Suprapubic skin (tissue), 4 donors: ENCODE measurements around the gene CXCR6. TPM values are rescaled to one million over a fixed set of nuclear protein-coding genes. Genes with fewer than 3 reads are reported as not detected.
"Not testable (repeated sequence)": the region's sequence is repeated elsewhere in the genome, so short reads cannot be mapped to it uniquely, and the experiment has no call there.

Experiments
- DNase-seq, 2 donors: peaks; one replicate each; pipeline ENCODE4 v3.0.0-alpha.2; 2019; ENCODE audit warnings: low spot score in 2 of 2
- H3K27ac ChIP-seq: fragments of 200-600 bp; sonication (generic); one replicate; pipeline ENCODE4 v1.5.1; 2019
- H3K27me3 ChIP-seq: fragments of 200-600 bp; sonication (generic); one replicate; pipeline ENCODE4 v1.5.1; 2019
- H3K36me3 ChIP-seq: fragments of 200-600 bp; sonication (generic); one replicate; pipeline ENCODE4 v1.5.1; 2019
- H3K4me1 ChIP-seq: fragments of 200-600 bp; sonication (generic); one replicate; pipeline ENCODE4 v1.5.1; 2019
- H3K4me3 ChIP-seq: fragments of 200-600 bp; sonication (generic); one replicate; pipeline ENCODE4 v1.5.1; 2019; ENCODE audit warnings: mild to moderate bottlenecking
- H3K9me3 ChIP-seq: fragments of 200-600 bp; sonication (generic); one replicate; pipeline ENCODE4 v1.5.1; 2019
- EP300 ChIP-seq: sonication (generic); formaldehyde crosslinking; IDR thresholded peaks from one replicate; pipeline ENCODE4 v1.6.1; 2017; ENCODE audit warnings: antibody characterized with exemption
- POLR2A ChIP-seq, 2 donors: fragments of 450-650 bp; IDR thresholded peaks; one replicate each; pipeline ENCODE4 v1.6.1; 2017; ENCODE audit warnings: antibody characterized with exemption in 2 of 2, mild to moderate bottlenecking in 2 of 2, moderate library complexity in 2 of 2
- POLR2AphosphoS5 ChIP-seq, 3 donors: sonication (generic); formaldehyde crosslinking; IDR thresholded peaks; one replicate each; pipeline ENCODE4 v1.6.1; 2017; ENCODE audit warnings: antibody characterized with exemption in 3 of 3
- WGBS: methylation state at CpG from one replicate; pipeline ENCODE4 v1.1.5; 2018; 5-methylcytosine and 5-hydroxymethylcytosine counted together
- total RNA-seq, 4 donors: library from RNA; depleted of rRNA; stranded (reverse); fragments of >200 nt; gene quantifications; one replicate each; pipeline ENCODE4 v1.1.0, GENCODE V29; 2016
- TF ChIP-seq, protein P1 (sequence below), 2 donors: fragments of 200-600 bp in 1 of 2; fragments of 450-650 bp in 1 of 2; sonication (generic) in 1 of 2; IDR thresholded peaks; one replicate each; pipeline ENCODE4 v1.5.1; 2016 to 2019; ENCODE audit warnings: antibody characterized with exemption in 2 of 2, mild to moderate bottlenecking in 1 of 2, moderate library complexity in 1 of 2

The CXCR6 gene
- total RNA-seq, 4 donors from 2014 or later: 0.23 to 0.59 TPM; not detected in 2

DNA sequence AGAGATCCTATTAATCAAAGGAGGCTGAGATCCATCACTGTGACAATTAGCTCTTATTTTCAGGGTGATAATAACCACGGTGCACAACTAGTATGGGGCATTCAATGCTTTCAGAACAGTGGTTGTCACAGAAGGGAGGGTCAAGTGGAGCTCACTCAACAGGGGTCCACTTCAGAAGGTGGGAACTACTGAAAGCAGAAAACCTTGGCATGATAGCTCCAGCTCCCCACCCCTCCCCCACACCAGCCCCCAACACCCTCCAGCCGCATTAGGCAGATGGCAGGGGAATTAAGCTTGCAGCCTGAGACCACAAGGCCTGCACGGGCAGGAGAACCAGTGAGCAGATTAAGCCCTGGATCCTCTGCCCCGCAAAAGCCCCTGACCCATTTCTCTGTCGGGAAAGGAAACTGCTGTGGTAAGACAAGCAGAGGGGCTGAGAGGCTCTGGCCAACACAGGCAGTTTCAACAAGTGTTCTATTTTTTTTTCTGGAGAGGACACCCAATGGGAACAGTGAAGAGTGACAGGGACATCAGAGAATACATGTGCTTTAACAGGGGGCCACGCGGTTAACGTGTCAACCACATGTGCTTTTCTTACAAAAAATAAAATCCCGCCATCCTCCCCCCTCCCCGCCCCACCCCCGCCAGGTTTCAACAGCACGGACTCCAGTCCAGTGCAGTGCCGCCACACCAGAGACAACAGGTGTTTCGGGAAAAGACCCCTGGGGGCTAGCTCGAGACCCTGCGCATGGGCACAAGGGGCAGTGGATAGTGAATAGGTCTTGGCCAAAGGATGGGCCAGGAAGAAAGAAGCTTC lies 51.4 kb downstream of the CXCR6 start:
- no peak for TF ChIP-seq POLR2A (IDR thresholded peaks at IDR 0.05)
- TF ChIP-seq POLR2AphosphoS5 (IDR thresholded peaks at IDR 0.05): no peak
- TF ChIP-seq, protein P1, sequence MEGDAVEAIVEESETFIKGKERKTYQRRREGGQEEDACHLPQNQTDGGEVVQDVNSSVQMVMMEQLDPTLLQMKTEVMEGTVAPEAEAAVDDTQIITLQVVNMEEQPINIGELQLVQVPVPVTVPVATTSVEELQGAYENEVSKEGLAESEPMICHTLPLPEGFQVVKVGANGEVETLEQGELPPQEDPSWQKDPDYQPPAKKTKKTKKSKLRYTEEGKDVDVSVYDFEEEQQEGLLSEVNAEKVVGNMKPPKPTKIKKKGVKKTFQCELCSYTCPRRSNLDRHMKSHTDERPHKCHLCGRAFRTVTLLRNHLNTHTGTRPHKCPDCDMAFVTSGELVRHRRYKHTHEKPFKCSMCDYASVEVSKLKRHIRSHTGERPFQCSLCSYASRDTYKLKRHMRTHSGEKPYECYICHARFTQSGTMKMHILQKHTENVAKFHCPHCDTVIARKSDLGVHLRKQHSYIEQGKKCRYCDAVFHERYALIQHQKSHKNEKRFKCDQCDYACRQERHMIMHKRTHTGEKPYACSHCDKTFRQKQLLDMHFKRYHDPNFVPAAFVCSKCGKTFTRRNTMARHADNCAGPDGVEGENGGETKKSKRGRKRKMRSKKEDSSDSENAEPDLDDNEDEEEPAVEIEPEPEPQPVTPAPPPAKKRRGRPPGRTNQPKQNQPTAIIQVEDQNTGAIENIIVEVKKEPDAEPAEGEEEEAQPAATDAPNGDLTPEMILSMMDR (IDR thresholded peaks at IDR 0.05): no peak
- no peak for TF ChIP-seq EP300
- no peak for DNase-seq
- H3K9me3 ChIP-seq: no peaks in the 10 kb centered on the region
- no peaks in the 10 kb centered on the region for H3K27me3 ChIP-seq
- WGBS: 13% methylated on average over 16 of the region's 16 CpGs
- peak overlapping the region; percentile 88 for H3K27ac ChIP-seq
- peak overlapping the region; percentile 91 for H3K4me3 ChIP-seq
- peaks cover 52% of the 10 kb centered on the region for H3K4me1 ChIP-seq
- H3K36me3 ChIP-seq: no peaks in the 10 kb centered on the region

DNA sequence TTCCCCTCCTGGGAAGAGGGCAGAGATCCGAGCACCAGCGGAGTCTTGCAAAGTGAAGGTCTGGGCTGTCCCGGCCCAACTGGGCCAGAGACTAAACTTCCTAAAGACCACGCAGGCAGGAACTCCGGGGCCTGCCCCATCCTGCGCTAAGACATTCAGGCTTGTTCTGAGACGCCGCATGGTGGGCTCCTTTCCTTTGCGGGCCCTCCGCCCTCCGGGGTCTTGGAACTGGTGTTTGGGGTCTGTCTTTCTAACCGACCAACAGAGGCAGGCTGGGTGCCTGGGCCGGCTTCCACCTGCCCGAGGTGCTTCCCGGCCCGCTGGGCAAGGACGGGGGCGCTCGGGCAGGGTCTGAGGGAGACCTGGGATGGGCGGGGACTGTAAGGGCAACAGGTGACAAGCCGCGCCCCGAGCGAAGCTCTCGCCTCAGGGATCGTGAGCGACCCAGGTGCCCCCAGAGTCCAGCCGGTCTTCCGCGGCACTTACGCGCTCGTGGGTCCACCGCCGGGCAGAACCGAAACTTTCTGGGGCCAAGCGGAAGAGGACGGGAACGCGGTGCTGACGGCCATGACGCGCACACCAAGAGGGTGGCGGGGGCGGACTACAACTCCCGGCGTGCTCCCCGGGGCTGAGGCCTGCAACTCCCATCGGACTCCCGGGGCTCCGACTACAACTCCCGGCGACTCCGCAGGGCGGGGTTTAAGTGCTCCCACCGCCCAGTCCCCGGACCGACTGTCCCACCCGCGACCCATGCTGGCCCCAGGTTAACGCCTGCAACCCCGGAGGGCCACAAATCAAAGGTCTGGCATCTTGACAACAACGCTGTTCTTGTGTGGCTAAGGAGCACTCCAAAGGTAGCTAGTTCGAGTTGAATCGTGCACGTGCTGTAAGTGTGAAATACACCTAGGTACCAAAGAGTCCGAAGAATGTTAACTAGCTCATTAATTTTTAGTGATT lies 52.2 kb downstream of the CXCR6 start, which contains the start of gene FYCO1:
TSS of gene FYCO1 (minus strand) at position 589 of the 957 bp plus-strand sequence. CDS start 10,914 bp downstream, outside the sequence.
- TF ChIP-seq, protein P1 (IDR thresholded peaks at IDR 0.05): no peak
- TF ChIP-seq POLR2AphosphoS5 (IDR thresholded peaks at IDR 0.05): peak in 2 of 3 donors; percentile 38 to 54
- peak; percentile 48 to 80 for TF ChIP-seq POLR2A (IDR thresholded peaks at IDR 0.05)
- no peak for TF ChIP-seq EP300
- WGBS: 2% methylated on average over 53 of the region's 67 CpGs
- Histone ChIP-seq H3K27me3 (no peaks in the 10 kb centered on the region), H3K9me3 (no peaks in the 10 kb centered on the region), H3K36me3 (no peaks in the 10 kb centered on the region), H3K27ac (peak within 1 kb of the TSS; percentile 88), H3K4me3 (peak within 1 kb of the TSS; percentile 91), H3K4me1 (peaks cover 45% of the 10 kb centered on the region)
- peak; percentile 95 to 98 for DNase-seq

DNA sequence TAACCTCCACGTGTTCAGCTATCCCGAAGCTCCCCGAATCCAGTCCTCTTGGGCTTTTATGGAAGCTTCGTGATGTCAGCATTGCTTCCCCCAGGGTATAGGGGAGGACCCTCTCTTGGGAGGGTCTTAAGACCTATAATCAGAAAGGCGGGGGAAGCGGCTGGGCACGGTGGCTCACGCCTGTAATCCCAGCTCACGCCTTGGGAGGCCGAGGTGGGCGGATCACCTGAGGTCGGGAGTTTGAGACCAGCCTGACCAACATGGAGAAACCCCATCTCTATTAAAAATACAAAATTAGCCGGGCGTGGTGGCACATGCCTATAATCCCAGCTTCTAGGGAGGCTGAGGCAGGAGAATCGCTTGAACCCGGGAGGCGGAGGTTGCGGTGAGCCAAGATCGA lies 54.2 kb downstream of the CXCR6 start:
- not testable (repeated sequence) for H3K4me3 ChIP-seq, H3K27ac ChIP-seq, DNase-seq, H3K27me3 ChIP-seq, H3K9me3 ChIP-seq, H3K36me3 ChIP-seq
- peaks cover 32% of the 10 kb centered on the region for H3K4me1 ChIP-seq
- WGBS: 89% methylated on average over 19 of the region's 19 CpGs

DNA sequence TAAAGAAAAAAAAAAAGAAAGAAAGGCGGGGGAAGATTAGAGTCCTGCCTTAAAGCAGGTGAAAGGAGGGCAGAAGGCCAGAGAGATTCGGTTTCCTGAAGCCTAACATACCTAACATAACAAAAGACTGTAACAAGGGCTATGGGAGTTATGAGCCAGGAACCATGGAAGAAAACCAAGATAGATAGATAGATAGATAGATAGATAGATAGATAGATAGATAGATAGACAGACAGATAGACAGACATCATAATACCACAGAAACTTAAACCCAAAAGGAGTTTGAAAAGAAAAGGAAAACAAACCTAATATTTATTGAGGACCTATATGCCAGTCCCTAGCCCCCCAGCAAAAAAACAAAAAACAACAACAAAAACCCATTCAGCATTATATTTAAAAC lies 54.7 kb downstream of the CXCR6 start:
- no peaks in the 10 kb centered on the region for H3K27me3 ChIP-seq
- 71% methylated on average over 2 of the region's 2 CpGs for WGBS
- no peaks in the 10 kb centered on the region for H3K9me3 ChIP-seq

More for the DNA sequence above, 54.7 kb downstream of the CXCR6 start:
- Histone ChIP-seq H3K4me1 (peaks cover 28% of the 10 kb centered on the region), H3K4me3 (no peak overlapping the region), H3K36me3 (no peaks in the 10 kb centered on the region), H3K27ac (no peak overlapping the region)
- no peak for DNase-seq
- TF ChIP-seq POLR2A (IDR thresholded peaks at IDR 0.05) (no peak), EP300 (no peak), POLR2AphosphoS5 (IDR thresholded peaks at IDR 0.05) (no peak)
- TF ChIP-seq, protein P1 (IDR thresholded peaks at IDR 0.05): no peak

Other genes starting within 250 kb of the CXCR6 start
- under 1 TPM in 1 of 4 donors, not detected in 3; 0.42 TPM for gene SLC6A20, start 146.9 kb upstream of the CXCR6 start, total RNA-seq
- gene LZTFL1, start 101.3 kb upstream of the CXCR6 start, total RNA-seq: 10 to 100 TPM; 17.0 to 24.6 (median 20.1) TPM
- not detected for gene CCR9, start 56.9 kb upstream of the CXCR6 start, total RNA-seq
- 10 to 100 TPM; 45.3 to 64.5 (median 53.7) TPM for gene FYCO1, start 52.4 kb downstream of the CXCR6 start, total RNA-seq
- gene XCR1, start 84.0 kb downstream of the CXCR6 start, total RNA-seq: 1 to 10 TPM in 2 of 4 donors, under 1 TPM in 1, not detected in 1; 0.93 to 7.2 (median 1.9) TPM